Smooth muscle cell of the brain vasculature (primary cell): ENCODE results near the gene ELMO1.

Experiments used
- DNase-seq: peaks from one replicate; pipeline ENCODE4 v3.0.0-alpha.2; 2012; ENCODE audit warnings: low read depth, low spot score

ELMO1 gene

DNA sequence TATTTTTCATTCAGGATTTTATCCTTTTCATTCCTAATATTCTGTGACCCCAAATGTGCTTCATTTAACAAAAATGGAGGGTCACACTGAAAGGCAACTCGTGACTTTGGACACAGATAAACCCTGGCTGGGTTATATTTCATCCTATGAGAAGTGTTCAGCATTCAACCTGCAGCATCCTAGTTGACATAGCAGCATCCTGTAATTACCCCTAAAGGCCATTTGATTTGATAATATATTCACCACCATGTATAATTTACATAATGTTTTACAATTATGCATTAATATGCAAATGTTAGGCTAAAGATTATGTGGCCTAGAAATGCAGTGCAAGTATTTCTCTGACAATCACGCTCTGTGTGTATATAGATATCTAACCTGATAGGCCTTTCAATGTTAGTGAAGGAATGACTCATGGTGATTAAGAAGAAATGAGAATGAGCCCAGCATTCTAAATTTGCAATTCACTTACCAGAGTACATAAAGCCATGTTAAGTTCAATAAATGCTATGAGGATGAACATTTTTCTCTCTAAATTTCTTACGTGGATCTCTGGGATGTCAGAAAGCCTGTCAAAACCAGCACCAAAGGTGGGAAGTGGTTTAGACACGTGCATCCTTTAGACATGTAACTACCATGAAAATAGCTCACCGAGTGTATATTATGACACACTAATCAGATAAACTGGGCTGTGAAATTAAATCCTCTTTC lies 386.7 kb downstream of the ELMO1 start:
- DNase-seq, result no peak

DNA sequence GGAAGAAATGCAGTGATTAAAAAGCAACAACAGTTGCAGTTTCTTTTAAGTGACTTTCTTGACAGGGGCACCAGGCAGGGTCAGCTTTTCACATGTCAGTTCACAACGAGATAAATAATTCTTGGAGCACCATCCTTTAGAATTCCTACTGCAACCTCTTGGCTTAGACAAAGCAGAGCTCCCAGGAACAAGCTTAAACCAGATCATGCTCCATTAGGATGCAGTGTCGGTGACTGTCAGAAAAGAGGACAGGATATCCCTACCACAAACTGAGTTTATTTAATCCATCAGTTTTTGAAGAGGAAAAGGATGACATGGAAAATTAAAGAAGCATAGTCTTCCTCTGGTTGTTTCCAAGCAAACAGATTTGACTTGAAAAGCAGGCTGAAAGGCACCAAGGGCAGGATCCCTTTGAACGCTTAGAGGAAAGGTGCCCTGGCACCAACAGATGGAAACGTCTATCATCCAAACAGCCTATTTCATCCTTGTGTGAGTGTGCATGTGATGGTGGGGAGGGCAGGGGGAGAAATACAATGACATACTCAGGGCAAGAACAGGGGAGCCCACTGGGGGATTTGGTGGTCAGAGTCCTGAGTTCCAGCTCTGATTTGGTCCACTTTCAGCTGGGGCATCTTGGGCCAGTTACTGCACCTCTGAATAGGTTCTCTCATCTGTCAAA lies 392.3 kb downstream of the ELMO1 start:
- no peak for DNase-seq

DNA sequence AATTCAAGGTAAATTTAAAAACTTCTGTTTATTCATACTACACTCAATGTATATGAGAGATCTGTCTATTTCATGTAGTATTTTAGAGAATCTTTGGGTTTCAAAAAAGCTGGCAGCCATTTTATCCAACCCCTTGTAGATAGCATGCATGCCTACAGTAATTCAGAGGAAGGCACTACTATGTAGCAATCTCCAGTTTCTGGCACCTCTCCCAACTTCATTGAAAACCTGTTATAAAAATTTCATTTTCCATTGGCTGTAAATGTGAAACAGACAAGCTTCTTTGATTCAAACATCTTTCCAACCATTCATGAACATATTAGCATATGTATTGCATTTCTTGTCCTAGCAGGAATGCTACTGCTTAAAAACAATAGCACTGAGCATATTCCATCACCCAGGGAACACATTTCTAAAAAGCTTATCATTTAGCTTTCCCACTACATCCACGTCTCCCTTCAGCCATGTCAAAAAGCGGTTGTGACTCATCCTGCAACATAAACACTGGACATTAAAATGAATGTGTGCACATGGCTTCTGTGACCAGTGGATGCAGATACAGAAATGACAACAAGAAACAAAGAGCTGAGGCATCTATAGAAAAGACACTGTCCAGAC lies 393.9 kb downstream of the ELMO1 start:
- DNase-seq, result no peak

DNA sequence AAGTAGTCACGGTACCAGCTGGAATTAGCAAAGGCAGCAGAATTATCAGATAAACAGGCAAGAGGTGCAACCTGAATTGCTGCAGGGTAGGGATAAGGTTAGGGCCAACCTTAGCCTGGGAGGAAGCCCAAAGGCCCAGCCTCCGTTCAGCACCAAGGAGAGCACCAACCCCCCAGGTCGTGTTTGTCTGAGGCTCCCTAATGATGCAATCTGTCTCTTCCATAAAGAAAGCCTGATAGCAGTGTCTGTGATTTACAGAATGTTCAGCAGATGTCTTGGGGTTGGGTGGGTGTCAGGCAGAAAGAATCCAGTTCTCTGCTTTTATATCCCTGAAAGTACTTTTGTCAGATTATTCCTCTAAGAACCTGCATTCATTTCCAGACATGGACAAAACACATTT lies 396.0 kb downstream of the ELMO1 start:
- DNase-seq, result peak; percentile 9

DNA sequence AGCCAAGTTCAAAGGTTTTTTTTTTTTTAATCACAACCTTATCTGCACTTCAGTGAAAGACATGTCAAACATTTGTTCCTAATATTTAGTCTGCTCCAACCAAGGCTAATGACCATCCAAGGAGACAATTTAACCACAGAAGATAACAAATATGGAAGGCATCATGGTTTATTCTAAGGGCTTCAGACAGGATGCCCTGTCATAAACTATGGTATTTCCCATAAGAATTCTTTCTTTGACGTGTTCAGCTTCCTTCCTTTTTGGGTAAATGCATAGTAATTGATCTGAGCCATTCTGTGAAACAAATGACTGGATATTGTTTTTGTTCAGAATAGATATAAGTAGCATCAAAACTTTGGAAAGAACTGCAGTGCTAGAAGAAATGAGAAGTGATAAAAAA lies 397.9 kb downstream of the ELMO1 start:
- no peak for DNase-seq

DNA sequence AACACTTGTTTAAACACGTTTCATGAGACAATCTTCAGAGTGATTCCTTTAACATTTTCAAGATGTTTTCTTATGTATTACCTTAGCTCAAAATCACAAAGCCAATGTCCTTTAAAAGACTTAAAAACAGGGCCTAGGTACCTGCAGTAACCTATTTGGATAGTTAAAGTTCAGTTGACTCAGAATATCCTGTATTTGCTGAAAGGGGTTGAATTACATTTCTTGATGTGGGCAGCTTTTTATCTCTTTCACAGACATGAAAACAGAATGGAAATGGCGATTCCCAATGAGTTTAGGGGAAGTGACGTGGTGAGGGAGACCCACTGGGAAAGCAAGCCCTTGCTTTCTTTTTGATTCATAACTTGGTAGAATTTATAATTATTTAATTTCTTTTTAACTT lies 400.0 kb downstream of the ELMO1 start:
- no peak for DNase-seq

DNA sequence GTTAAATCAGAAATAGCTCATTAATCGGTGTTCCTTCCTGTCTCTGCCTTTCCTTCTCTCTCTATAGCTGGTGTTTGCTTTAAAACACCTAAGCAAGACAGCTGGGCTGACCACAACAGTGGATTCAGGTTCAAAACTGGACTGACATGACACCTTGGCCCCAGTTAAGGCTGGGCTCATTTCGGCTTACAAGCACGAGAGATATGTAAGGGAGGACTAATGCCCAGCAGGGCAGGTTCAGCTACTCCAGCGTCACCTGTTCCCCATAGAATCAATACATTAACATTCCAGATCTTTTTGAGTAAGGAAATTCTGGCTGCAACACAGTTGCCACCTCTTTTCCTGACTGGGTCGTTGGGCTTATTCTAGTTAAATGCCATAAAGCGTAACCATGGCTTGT lies 401.4 kb downstream of the ELMO1 start:
- no peak for DNase-seq

DNA sequence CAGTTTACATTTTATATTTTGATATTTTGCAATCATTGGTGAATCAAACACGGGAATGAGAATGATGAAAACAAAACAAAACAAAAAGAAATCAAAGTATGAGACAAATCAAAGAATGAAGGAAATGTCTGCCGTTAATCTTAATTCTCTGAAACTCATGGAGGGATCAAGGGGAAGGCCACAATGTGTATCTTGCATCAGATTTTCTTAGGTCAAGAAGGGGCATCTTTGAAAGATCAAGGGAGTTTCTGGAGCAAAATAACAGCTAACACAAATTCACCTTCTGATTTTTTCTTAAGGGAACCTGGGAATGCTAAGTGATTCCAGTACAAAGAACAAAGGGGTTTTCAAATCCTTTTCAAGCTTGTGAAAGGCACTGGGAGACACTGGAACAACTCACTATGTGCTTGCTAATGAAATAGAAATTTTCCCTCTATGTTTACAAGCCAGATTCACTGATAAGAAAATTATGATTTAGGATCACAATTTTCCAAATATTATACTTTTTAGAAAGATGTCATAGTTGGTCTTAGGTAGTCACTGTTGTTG lies 402.1 kb downstream of the ELMO1 start:
- no peak for DNase-seq

DNA sequence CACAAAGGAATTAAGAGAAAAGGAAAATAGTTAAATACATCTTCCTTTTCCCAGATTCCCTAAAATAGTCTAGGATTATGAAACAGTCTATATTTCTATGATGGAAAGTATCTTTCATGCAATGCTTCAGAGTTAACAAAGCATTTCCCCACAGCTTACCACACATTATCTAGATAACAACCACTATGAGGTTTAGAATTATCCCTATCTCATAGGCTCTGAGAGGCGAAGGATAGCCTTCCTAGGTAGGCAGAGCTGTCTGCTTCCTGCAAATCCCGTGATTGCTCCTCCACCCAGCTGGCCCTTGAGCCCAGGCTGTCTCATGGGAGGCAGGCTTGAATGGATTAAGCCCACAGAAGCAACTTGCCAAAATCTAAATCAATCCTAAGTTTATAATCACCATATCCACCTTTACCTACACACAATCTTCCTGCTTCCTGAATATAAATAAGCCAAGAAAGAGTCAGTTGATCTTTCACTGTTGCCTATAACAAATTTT lies 402.9 kb downstream of the ELMO1 start:
- DNase-seq, result no peak

DNA sequence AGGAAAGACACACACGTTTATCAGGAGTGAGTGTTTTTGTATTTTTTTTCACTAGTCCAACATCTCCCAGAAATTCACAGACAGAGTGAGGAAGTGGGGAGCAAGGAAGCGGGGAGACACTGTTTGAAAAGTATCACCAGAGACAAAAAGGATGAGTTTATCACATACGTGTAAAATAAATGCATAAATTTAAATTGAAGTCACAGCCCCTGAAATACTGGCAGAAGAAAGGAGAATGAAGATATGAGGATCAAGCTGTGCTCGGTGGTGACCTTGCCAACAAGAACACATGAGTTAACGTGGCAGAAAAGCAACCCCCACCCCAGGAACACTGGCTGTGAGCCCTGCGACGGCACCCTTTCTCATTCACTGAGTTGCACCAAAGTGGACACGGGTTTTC lies 407.2 kb downstream of the ELMO1 start:
- DNase-seq, result no peak

DNA sequence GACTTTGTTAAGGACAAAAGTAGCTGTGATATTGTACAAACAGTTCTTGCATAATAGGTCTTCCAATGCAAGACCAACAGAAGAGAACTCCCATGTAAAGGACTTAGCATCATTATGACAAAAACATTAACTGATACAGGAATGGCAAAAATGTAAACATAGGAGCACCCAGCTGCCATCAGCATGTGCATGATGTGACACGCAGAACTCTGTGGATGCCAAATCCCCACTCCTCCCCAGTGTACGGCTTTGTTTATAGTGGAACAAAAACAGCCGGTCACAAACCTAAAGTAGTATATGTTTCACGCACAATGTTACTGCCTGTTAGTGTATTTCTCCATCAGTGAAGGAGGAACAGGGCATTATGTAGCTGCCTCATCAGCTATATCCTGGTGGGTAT lies 408.3 kb downstream of the ELMO1 start:
- no peak for DNase-seq

DNA sequence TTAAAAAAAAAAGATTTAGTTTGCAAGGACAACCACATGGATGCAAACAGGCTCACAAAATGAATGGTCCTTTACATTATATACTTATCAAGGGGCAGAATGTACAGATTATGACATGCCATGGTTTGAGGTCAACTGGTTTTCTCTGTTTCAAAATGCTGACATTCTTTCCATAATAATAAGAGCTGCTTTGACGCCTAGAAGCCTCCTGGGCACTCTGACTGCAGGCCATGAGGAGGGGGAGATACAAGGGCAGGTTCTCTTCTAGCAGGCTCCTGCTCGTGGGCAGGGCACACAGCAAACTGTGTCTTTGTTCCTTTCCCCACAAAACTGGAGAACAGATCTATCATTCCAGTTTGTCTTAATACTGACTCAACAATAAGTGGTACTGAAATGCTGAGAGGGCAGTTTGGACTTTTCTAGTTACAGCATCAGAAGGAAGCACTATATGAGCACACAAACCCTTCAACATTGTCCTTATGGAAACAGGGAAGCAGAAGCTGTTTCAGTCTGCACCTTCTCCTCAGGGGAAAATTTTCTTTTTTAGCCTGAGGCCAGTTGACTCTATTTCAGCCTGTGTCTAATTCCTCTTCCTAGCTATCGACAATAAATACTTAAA lies 409.4 kb downstream of the ELMO1 start:
- DNase-seq, result no peak

DNA sequence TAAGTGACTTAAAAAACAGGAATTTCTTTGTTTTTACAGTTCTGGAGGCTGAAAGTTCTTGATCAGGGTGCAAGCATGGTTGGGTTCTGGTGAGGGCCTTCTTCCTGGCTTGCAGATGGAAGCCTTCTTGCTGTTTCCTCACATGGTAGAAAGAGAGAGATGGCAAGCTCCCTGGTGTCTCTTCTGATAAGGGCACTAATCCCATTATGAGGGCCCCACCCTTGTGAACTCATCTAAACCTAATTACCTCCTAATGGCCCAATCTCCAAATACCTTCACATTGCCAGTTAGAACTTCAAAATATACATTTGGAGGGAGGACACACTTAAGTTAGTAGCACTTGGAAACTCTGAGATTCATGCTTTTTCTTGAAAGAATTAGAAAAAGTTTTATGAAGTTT lies 410.0 kb downstream of the ELMO1 start:
- DNase-seq, result no peak

DNA sequence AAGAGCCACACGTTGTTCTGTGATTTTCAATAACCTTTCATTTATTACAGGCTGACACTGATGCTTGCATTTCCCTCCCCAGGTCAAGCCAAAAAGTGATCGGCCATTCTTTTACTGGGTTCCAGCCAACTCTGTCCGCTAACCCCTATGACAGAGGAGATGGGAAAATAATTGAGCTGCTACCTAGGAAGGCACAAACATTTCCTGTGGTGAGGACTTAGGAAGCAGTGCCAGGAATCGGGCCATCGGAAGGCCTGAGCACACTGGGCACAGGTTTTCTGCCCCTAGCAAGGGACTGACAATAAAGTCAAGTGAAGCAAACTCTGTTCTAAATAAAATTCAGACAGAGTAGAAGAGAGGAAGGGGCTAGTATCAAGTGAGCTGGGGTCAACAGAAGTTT lies 411.4 kb downstream of the ELMO1 start:
- DNase-seq, result no peak

DNA sequence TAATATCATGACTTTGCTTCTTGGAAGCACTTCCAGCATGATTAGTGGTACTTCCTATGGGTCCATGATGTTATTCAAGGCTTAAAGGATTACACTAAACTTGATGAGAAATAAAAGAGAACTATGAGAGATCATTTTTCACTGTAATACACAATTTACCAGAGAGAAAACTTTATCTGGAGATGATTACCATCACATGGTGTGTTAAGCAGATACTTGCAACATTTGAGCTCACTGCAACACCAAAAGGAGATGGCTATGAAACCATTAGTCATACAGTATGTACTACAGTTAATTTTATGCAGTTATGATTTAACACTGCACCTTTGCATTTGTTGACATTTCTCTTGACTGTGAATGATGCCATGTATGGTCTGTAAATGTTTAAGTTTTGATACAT lies 413.0 kb downstream of the ELMO1 start:
- DNase-seq, result no peak

DNA sequence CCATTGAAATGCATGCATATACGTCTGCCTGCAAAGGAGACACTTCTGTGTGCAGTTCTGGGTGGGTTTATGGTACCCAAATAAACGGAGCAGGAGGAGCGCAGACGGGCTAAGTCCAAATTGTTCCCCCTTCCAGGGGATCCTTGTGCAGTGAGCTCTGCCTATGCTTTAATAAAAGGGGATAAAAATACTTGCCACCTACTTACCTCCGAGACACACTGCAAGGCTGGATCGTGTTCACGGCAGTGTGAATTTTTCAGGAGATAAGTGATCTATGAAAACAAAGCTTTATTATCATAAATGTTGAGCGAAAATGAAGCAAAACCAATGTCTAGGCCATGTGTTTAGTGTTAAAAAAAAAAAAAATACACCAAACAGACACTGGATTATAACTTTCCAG lies 415.5 kb downstream of the ELMO1 start:
- DNase-seq, result no peak

DNA sequence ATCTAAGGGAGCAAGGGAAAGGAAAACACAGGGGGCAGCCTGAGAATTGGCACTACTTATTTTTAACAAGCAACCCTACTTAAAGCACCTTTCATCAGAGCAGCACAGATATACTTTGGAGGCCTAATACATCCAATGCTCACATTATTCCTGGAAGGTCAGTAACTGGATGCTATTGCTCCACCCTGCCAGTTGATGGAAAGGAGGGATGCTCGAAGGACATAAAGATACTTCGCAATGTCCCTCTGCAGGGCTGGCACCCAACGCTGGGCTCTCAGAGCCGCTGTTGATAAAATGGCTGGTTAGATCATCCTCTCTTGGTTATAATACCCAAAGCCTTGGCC lies 416.4 kb downstream of the ELMO1 start:
- no peak for DNase-seq

DNA sequence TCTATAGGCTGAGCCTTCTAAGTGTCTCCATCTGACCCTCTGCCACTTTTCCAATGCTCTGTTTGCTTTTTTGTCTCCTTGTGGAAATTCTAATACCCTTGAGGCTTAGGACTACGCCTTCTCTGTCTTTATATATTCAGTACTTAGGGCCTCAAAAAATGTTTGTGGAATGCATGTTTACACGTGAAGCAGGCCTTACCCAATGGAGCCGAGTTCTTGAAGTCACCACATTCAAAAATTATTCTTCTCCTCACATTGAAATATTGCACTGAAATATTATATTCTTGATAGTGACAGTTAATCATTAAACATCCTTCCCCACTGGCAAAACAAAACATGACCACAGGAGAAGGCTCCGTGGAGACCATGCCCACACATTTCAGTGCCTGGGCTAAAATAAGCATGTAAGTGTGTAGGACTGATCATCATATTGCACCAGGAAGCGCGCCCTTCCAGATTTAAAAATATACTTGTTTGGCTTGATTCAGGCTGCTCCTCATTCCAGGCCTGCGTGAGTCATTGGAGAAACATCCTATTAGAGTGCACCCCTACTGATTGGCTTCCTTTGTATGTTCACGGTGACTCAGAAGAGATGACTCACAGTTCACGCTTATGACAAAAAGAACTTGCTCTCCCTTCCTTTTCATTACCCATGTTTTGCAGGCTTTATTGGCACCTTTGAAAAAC lies 416.9 kb downstream of the ELMO1 start:
- peak; percentile 97 for DNase-seq

DNA sequence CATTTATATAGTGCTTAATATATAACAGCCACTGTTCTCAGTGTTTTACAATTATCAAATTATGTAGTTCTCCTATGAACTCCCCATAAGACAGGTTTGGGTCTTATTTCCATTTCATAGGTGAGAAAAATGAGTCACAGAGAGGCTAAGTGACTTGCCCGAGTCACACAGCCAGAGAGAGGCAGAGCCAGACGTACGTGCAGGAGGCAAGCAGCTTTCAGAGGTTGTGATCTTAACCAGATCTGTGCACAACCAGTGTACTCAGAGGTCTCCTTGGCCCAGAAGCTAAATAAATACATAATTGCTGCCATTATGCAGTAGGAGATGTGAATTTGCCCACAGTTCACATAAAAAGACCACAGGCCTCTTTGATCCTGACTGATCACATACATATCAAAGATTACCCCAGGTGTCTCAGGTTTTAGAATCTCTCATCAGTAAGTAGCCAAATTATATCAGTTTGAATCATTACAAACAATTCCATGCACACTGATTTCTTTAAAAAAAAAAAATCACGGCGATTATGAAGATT lies 419.7 kb downstream of the ELMO1 start:
- no peak for DNase-seq

DNA sequence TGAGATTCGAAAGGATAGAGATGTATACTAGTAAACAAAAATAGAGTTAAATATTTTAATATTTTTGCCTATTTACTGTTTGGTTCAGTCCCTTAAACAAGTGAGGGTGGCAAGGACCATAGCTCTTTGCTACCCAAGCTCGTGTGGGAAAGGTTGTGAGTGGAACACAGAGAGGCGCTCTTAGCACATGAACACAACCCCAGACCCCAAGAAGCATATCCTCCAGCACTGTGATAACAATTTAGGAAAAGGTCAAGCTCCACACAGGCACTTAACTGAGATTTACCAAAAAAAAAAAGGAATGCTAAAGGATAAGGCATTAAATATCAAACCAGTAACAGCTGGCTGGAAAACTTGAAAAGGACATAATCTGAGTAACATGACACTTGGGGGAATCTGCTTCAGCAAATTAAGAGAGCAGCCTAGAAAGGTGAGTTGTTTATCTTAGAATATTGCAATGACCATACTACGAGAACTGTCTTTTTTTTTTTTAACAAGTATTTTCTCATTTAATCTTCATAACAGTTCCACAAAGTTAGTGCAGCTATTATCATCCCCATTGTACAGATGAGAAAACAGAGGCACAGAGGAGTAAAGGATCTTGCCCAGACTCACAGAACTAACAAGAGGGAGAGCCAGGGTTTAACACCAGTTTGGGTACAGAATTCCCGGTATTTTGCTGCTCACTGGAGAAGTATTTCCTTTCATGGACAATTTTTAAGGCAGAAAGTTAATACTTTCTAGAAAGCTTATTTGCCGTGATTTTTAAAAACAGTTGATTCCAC lies 420.9 kb downstream of the ELMO1 start:
- DNase-seq, result no peak

DNA sequence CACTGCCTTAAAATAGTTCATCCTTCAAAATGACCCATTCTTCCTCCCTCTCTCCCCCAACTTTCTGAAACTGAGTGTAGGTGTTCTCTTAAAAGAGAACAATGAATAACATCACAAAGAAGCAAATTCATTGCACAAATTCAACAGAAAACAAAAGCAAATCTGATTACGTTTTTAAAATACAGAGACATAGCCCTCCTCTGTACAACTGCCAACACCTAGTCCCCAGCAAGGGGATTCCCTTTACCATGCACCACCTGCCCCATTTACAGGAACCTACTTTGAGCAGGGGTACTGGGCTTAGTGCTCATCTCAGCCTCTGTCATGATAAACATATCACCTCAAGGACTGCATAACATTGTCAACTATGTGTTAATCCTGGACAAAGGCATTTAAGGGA lies 421.6 kb downstream of the ELMO1 start:
- DNase-seq, result no peak
